GM12878 (cell line): ENCODE measurements around the gene RRAGD. TPM values are rescaled to one million over a fixed set of nuclear protein-coding genes. Genes with fewer than 3 reads are reported as not detected.
A peak's percentile ranks its signal among the peaks of the same experiment; 100 is the strongest.

ENCODE experiments used
- ATAC-seq: fragments of 200-7000 bp; cut with Tn5 transposase; 3 replicates; pipeline ENCODE4 v1.9.1; 2020; ENCODE audit warnings: mild to moderate bottlenecking, moderate library complexity
- BruUV-seq: library from RNA; stranded (reverse); fragments of 400-500 nt; replicated peaks from 2 replicates; lab custom pipeline; 2021; lab: Mats Ljungman, UMichigan
- CTCF ChIA-PET: fragments of 300-600 bp; sonication (Branson Sonifier 250); formaldehyde crosslinking; extraction: SDS; loops from one replicate; lab custom pipeline; 2021; ENCODE audit warnings: inconsistent platforms; lab: Yijun Ruan, JAX
- POLR2A ChIA-PET: fragments of 350-600 bp; formaldehyde crosslinking; extraction: SDS; loops from one replicate; lab custom pipeline; 2021; ENCODE audit warnings: inconsistent platforms; lab: Charles Lee
- RAD21 ChIA-PET: fragments of 300-600 bp; sonication (Branson Sonifier 250); formaldehyde crosslinking; loops from one replicate; lab custom pipeline; 2023; ENCODE audit warnings: antibody characterized with exemption; ENCODE audit not compliant: unreplicated experiment; lab: Charles Lee
- SMC1A ChIA-PET: fragments of 300-600 bp; sonication (Branson Sonifier 250); formaldehyde crosslinking; loops from one replicate; lab custom pipeline; 2023; ENCODE audit not compliant: unreplicated experiment, uncharacterized antibody; lab: Charles Lee
- DNase-seq: peaks from one replicate; pipeline ENCODE4 v3.0.0-alpha.2; 2011; ENCODE audit warnings: low read depth, low spot score
- FAIRE-seq: peaks from 3 replicates; lab custom pipeline; 2011; peaks lifted over from hg19 to GRCh38; lab: Jason Lieb, UNC
- H2AFZ ChIP-seq: 2 replicates; pipeline ENCODE4 v1.6.0; 2011; ENCODE audit warnings: low read depth, low read length, control low read depth; ENCODE audit not compliant: control insufficient read depth
- H3K27ac ChIP-seq: 2 replicates; pipeline ENCODE4 v1.5.1; 2011; ENCODE audit warnings: control low read depth; ENCODE audit not compliant: control insufficient read depth, insufficient read depth
- H3K27me3 ChIP-seq, 2 experiments: replicated peaks in 1 of 2; 2 replicates each; pipeline versions ENCODE4 v1.6.0 to v1.6.1; 2011; ENCODE audit warnings: low read length in 1 of 2; ENCODE audit not compliant: control insufficient read depth in 2 of 2, insufficient read depth in 2 of 2
- H3K36me3 ChIP-seq, 2 experiments: 2 replicates each; pipeline ENCODE4 v1.5.1; 2011; ENCODE audit warnings: low read length in 1 of 2; ENCODE audit not compliant: control insufficient read depth in 2 of 2, insufficient read depth in 2 of 2
- H3K4me1 ChIP-seq: 2 replicates; pipeline ENCODE4 v1.6.1; 2011; ENCODE audit warnings: mild to moderate bottlenecking, low read length, moderate library complexity, mixed read lengths; ENCODE audit not compliant: control insufficient read depth, insufficient read depth
- H3K4me2 ChIP-seq: 2 replicates; pipeline ENCODE4 v1.6.0; 2011; ENCODE audit warnings: control low read depth; ENCODE audit not compliant: control insufficient read depth, insufficient read depth
- H3K4me3 ChIP-seq: fragments of 200-600 bp; sonication (generic); 2 replicates; pipeline ENCODE4 v1.5.1; 2016
- H3K79me2 ChIP-seq: 2 replicates; pipeline ENCODE4 v1.6.0; 2011; ENCODE audit warnings: low read length; ENCODE audit not compliant: control insufficient read depth, insufficient read depth
- H3K9ac ChIP-seq: 2 replicates; pipeline ENCODE4 v1.8.0; 2011; ENCODE audit warnings: low read length, control low read depth, mixed read lengths; ENCODE audit not compliant: control insufficient read depth, insufficient read depth
- H3K9me3 ChIP-seq: replicated peaks from 3 replicates; pipeline ENCODE4 v1.5.1; 2011; ENCODE audit warnings: mild to moderate bottlenecking, low read length; ENCODE audit not compliant: control insufficient read depth, insufficient read depth
- H4K20me1 ChIP-seq: 2 replicates; pipeline ENCODE4 v1.6.0; 2011; ENCODE audit not compliant: control insufficient read depth, insufficient read depth
- BHLHE40 ChIP-seq, 2 experiments: fragments of 450-650 bp in 1 of 2; IDR thresholded peaks; 2 replicates each; pipeline ENCODE4 v1.6.1; 2011 to 2017; ENCODE audit warnings: low read depth in 2 of 2, borderline replicate concordance in 1 of 2, improper control_type of control experiment in 1 of 2, low read length in 1 of 2, mild to moderate bottlenecking in 1 of 2
- CHD1 ChIP-seq: IDR thresholded peaks from 2 replicates; pipeline ENCODE4 v1.6.1; 2012; ENCODE audit warnings: low read depth, low read length, improper control_type of control experiment
- CREB1 ChIP-seq: IDR thresholded peaks from 2 replicates; pipeline ENCODE4 v1.6.1; 2012; ENCODE audit warnings: low read depth, mild to moderate bottlenecking, inconsistent platforms
- E2F4 ChIP-seq: IDR thresholded peaks from 2 replicates; pipeline ENCODE4 v1.6.1; 2012; ENCODE audit warnings: low read depth, low read length, improper control_type of control experiment
- E4F1 ChIP-seq: fragments of 450-650 bp; IDR thresholded peaks from 2 replicates; pipeline ENCODE4 v1.6.1; 2018; ENCODE audit warnings: borderline replicate concordance, mild to moderate bottlenecking; ENCODE audit not compliant: partially characterized antibody
- EED ChIP-seq: sonication (generic); IDR thresholded peaks from 2 replicates; pipeline ENCODE4 v1.6.1; 2016; ENCODE audit warnings: antibody characterized with exemption, low read depth
- MTA2 ChIP-seq: fragments of 450-650 bp; IDR thresholded peaks from 2 replicates; pipeline ENCODE4 v1.6.1; 2016; ENCODE audit warnings: low read depth, mild to moderate bottlenecking, moderate library complexity
- NFIC ChIP-seq: IDR thresholded peaks from 2 replicates; pipeline ENCODE4 v1.6.1; 2012; ENCODE audit warnings: low read depth, mild to moderate bottlenecking, inconsistent platforms, low read length, moderate library complexity
- POLR2AphosphoS2 ChIP-seq: IDR thresholded peaks from 2 replicates; pipeline ENCODE4 v1.6.1; 2011; ENCODE audit warnings: low read depth, mild to moderate bottlenecking, low read length, improper control_type of control experiment, moderate library complexity
- POU2F2 ChIP-seq: IDR thresholded peaks from 3 replicates; pipeline ENCODE4 v1.6.1; 2011; ENCODE audit warnings: low read depth, mild to moderate bottlenecking, low read length, borderline replicate concordance
- SMARCA5 ChIP-seq: fragments of 450-650 bp; IDR thresholded peaks from 2 replicates; pipeline ENCODE4 v1.6.1; 2017; ENCODE audit warnings: mild to moderate bottlenecking
- TCF7 ChIP-seq: IDR thresholded peaks from 2 replicates; pipeline ENCODE4 v1.6.1; 2014; ENCODE audit warnings: antibody characterized with exemption, borderline replicate concordance
- WGBS: methylation state at CpG from one replicate; pipeline ENCODE4 v1.1.6; 2016; ENCODE audit warnings: low lambda C conversion rate; ENCODE audit not compliant: insufficient replicate concordance, insufficient coverage; ENCODE audit errors: missing lambda C conversion rate; 5-methylcytosine and 5-hydroxymethylcytosine counted together
- in situ Hi-C: fragments of 300-500 bp; cut with MboI; formaldehyde crosslinking; loops from 9 replicates; pipeline ENCODE4 v1.14.3; 2018; ENCODE audit warnings: mixed read lengths
- intact Hi-C: fragments of 100-400 bp; cut with micrococcal nuclease; formaldehyde crosslinking; loops from one replicate; pipeline ENCODE4 v1.14.2; 2022; ENCODE audit not compliant: unreplicated experiment
- polyA plus RNA-seq, 11 experiments: library from polyadenylated mRNA; depleted of rRNA in 4 of 11; unstranded in 6 of 11; stranded (reverse) in 5 of 11; fragments of >200 nt; fragmentation: Nextera tagmentation in 4 of 11; fragmentation: Illumina TruSeq in 1 of 11; extraction: Ambion mirVana in 4 of 11; extraction: Trizol in 1 of 11; gene quantifications; 1 replicate in 1 of 11; 2 replicates in 10 of 11; pipeline versions ENCODE4 v1.2.1 to v1.2.3, GENCODE V29; 2011 to 2016; ENCODE audit warnings: inconsistent platforms in 2 of 11, missing spikeins in 2 of 11, low read depth in 1 of 11
- total RNA-seq, 4 experiments: library from RNA; depleted of rRNA in 3 of 4; stranded (reverse); fragments of >200 nt in 3 of 4; fragmentation: Illumina TruSeq in 1 of 4; extraction: Trizol in 1 of 4; gene quantifications; 2 replicates each; pipeline versions ENCODE4 v1.2.1 to v1.2.3, GENCODE V29; 2013 to 2021

The RRAGD gene
- total and polyA plus RNA-seq, 10 of the 15 experiments (the other 5 are each of a cell fraction or from before 2014, with no cell fraction given) = 4.6 to 17.4 (median 8.5) TPM

- ChIA-PET RAD21 (interaction anchor here (0.6 to 12.7 kb wide), 8 partner anchors 10 to 1541 kb away, joined by 3 to 187 read pairs (median 10); partner anchors contain the start of gene PNRC1), POLR2A (interaction anchor here (0.6 to 5.9 kb wide), 6 partner anchors 8 to 264 kb away, joined by 3 to 51 read pairs (median 3); no protein-coding TSS in a partner anchor), SMC1A (interaction anchor here (1.4 to 12.6 kb wide), 9 partner anchors 10 to 364 kb away, joined by 3 to 252 read pairs (median 11); no protein-coding TSS in a partner anchor), CTCF (interaction anchor here (1.1 to 17.0 kb wide), 8 partner anchors 11 to 104 kb away, joined by 3 to 260 read pairs (median 22); no protein-coding TSS in a partner anchor)
- Histone ChIP-seq H4K20me1 (no peaks in the 10 kb centered on the region; the same call in none of the 2 replicates), H3K36me3 (peaks cover 0 to 13% of the 10 kb centered on the region in 2 experiments; a peak in 2 of 4 replicates), H3K27me3 (no peaks in the 10 kb centered on the region), H3K27ac (peak overlapping the region; percentile 29; the same call in 1 of the 2 replicates), H3K9ac (no peak overlapping the region), H3K9me3 (no peaks in the 10 kb centered on the region; the same call in 2 of the 3 replicates), H2AFZ (no peak overlapping the region), H3K4me3 (no peak overlapping the region; the same call in 1 of the 2 replicates), H3K4me2 (peak overlapping the region; percentile 62), H3K79me2 (peaks cover 88% of the 10 kb centered on the region), H3K4me1 (peaks cover 43% of the 10 kb centered on the region)
- BruUV-seq = no TSS peak
- FAIRE-seq (no peak), ATAC-seq (no peak), DNase-seq (no peak)
- intact Hi-C loops = no loop called here
- in situ Hi-C loops = no loop called here
- TF ChIP-seq TCF7 (no peak), E4F1 (no peak), NFIC (no peak), POU2F2 (no peak), BHLHE40 (IDR thresholded peaks at IDR 0.05; ENCODE audit: borderline replicate concordance in 1 of 2, low read depth in 2 of 2, low read length in 1 of 2) (no peak), EED (no peak), CREB1 (no peak), POLR2AphosphoS2 (no peak), CHD1 (no peak), E2F4 (no peak), SMARCA5 (no peak), MTA2 (no peak)
- WGBS = 99% methylated on average over 4 of the region's 4 CpGs
Measured at GRCh38 chr6:89346433-89346832, 65.6 kb downstream of the RRAGD start.
